NCI-H446 (cell line): ENCODE measurements around the gene ABHD12.

Source experiments
- DNase-seq, 2 experiments: peaks; one replicate each; lab custom pipeline; 2025; lab: John Stamatoyannopoulos, UW

Gene ABHD12

GRCh38 chr20:25306991-25307903, 83.4 kb downstream of the ABHD12 start:
- DNase-seq, result no peak

- no peak for DNase-seq
These were observed 86.5 kb downstream of the ABHD12 start for GRCh38 chr20:25304025-25304549.

DNA sequence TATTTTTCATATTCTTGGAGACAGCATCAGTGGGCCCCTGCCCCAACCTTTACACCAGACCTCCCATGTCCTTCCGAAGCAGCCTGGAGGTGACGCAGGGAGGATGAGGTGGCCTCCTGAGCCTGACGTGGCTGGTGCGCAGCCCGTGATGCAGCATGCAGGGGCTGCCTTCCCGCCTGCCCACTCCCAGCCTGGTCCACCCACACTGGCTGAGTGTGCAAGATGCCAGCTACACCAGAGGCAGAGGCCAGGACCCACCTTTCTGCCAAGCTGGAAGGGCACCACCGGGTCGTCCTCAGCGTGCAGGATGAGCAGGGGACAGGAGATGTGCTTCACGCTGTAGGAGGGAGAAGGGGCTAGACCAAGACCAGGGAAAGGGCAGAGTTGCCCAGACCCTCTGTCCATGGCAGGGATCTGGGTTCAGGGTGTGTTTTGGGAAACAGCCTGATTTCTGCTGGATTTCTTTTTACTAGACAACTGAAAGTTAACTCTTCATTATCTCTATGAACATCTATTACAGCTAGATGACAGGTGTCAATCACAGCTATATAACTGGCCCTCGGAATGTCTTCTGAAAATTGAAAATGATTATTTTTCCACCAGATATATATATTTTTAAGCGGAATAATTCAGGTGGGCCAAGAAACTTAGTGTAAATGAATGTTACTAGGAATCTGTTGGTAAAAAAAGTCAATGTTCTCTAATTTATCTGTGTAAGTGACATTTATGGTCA, 87.2 kb downstream of the ABHD12 start:
- DNase-seq, result no peak

- no peak for DNase-seq
These were observed 88.0 kb downstream of the ABHD12 start for GRCh38 chr20:25302596-25302995.

DNA sequence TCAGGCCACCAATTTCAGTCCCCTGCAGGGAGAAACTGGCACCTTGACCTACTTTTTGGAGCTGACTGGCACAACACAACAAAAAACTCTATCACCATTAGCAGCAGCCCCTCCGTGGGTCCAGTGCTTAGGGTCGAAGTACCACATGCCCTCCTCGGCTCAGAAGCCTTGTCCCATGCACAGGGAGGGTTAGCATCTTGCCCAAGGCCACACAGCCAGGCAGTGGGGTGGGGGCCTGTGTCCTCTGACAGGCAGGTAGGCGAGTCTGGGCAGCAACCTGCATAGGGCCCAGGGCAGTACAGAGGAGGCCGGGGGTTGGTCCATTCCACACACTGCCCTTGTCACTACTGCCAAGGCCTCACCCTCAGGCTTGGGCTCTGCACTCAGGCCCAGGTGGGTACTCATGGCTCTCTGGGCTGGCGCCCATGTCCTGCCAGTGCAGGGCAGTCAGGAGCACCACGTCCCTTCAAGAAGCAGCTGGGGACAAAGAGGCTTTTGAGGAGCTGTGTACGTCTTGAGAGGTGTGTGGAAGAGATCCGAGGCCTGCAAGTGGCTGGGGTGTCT, 89.2 kb downstream of the ABHD12 start:
- no peak for DNase-seq

DNA sequence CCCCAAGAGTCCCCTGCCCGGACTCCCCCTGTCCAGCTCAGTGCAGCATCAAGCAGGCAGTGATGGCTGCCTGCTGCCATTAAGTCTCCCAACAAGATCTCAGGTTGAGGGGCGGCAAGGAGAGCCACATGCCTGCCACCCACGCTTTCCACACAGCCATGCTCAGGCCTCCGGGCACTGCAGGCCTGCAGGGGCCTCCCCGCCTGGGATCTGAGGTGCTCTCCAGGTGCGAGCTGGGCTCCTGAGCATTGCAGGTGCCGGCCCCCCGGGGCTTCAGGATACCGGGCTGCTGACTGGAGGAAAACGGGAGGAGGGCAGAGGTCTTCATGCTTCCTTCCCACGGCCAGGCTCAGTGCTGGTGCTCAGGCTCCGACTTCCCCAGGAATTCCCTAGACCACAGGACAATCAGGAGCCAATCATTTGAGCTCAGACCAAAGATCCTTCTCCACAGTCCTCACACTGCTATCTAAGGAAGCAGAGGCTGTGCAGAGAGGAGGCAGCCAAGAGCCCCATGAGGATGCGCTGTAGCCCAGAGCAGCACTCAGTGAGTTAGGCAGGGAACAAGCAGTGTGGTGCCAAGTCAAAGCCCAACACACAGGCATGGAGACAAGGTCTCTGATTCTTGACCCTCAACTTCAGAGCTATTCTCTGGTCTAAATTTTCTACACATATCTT, 90.0 kb downstream of the ABHD12 start:
- DNase-seq, result no peak

DNA sequence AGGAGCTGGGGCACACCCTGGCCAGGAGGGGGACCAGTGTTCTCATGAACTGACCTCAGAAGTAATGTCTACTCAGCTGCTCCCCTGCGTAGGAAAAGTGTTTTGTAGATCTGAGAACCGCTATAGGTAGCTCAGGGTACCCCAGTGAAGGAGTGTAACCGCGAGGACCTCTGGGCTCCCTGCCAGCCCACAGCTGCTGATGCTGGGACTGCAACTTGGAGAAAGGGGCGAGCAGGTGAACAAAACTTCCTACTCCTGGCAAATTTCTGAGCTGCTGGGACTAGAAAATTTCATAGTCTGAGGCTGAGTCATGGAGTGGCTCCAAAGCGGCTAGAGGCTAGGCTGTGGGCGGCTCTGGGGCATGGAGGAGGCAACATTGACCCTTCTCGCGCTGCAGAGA, 90.8 kb downstream of the ABHD12 start:
- DNase-seq, result no peak

DNA sequence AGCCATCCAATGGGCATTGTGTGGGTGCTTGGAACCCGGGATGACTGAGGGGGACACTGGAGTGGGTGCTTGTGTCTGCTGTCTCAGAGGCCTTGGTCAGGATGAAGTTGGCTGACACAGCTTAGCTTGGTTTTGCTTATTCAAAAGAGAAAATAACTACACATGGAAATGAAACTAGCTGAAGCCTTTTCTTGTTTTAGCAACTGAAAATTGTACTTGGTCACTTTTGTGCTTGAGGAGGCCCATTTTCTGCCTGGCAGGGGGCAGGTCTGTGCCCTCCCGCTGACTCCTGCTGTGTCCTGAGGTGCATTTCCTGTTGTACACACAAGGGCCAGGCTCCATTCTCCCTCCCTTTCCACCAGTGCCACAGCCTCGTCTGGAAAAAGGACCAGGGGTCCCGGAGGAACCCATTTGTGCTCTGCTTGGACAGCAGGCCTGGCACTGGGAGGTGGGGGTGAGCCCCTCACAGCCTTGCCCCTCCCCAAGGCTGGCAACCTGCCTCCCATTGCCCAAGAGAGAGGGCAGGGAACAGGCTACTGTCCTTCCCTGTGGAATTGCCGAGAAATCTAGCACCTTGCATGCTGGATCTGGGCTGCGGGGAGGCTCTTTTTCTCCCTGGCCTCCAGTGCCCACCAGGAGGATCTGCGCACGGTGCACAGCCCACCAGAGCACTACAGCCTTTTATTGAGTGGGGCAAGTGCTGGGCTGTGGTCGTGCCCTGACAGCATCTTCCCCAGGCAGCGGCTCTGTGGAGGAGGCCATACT, 93.3 kb downstream of the ABHD12 start:
- no peak for DNase-seq

DNA sequence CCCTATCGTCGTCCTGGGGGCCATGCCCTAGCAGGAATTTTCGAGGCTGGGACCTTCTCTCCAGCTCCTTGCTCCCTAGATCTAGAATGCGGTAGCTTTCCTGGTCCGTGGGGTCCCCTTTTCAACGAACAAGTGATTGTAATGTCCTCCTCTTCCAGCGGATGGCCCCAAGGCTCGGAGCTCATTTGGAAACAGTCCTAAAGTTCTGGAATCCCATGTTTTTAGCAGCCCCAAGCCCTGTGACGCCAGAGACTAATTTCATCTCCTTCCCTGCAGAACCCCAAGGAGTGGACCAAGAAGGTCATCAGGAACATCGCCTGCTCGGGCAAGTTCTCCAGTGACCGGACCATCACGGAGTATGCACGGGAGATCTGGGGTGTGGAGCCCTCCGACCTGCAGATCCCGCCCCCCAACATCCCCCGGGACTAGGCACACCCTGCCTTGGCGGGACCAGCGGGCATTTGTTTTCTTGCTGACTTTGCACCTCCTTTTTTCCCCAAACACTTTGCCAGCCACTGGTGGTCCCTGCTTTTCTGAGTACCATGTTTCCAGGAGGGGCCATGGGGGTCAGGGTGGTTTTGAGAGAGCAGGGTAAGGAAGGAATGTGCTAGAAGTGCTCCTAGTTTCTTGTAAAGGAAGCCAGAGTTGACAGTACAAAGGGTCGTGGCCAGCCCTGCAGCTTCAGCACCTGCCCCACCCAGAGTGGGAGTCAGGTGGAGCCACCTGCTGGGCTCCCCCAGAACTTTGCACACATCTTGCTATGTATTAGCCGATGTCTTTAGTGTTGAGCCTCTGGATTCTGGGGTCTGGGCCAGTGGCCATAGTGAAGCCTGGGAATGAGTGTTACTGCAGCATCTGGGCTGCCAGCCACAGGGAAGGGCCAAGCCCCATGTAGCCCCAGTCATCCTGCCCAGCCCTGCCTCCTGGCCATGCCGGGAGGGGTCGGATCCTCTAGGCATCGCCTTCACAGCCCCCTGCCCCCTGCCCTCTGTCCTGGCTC, 94.2 kb downstream of the ABHD12 start:
- no peak for DNase-seq

- DNase-seq, result no peak
These were observed 95.1 kb downstream of the ABHD12 start for GRCh38 chr20:25295386-25296093.

DNA sequence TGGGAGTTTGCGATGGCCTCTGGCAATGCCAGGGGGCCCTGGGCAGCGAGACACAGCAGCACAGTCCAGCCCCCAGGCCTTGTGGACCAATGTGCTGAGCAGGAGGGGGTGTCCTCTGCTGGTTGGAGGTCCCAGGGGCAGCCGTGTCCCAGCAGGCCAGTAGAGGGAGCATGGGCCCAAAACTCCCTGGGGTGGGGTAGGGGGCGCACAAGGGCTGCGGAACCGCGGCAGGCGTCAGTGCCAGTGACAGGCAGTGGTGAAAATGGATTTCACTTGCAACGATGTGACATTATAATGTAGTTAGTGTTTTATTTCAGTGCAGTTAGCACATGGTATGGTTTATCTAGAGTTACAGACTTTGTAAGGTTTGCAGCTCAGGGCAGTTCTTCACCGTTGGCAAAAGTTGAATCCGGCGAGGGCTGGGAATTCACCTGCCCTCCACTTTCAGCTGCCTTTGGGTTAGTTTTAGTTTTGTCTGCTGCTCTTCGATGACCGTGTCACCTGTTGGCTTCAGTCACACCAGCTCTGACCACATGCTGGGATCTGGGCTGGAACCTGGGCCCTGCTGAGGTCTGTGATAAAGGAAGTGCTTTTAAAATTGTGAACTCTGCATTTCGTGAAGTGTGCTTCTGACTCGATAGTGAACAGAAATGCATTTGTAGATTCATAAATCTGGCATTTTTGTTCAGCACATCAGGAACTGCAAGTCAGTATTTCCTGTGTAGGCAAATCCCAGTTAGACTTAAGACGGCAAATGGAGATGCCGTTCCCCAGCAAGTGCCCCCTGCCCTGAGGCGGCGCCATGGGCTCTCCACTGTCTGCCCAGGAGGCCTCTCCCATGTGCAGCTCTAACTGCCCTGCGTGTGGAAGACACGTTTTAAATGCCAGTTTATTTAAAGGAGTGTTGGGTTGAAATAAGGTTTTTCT, 95.9 kb downstream of the ABHD12 start:
- no peak for DNase-seq

- DNase-seq, result no peak
These were observed 96.7 kb downstream of the ABHD12 start for GRCh38 chr20:25293910-25294458.

DNA sequence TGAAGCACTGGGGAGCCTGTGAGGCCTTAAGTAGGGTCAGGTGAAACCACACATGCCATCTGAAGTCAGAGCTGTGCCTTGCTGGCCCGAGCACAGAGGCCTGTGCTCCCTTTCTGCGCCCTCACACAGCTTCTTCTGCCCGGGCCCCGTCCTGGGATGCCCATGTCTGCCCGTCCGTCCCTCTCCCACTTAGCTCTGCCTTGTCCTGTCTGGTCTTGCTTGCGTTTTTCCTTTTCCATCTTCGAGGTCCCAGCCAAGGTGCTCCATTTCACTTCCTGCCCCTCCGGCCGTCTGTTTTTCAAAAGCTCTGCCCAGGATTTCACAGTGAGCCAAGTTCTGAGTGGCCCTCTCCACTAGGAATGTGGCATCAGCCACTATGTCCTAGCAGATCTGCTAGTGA, 97.1 kb downstream of the ABHD12 start:
- no peak for DNase-seq

- no peak for DNase-seq
These were observed 98.3 kb downstream of the ABHD12 start for GRCh38 chr20:25292176-25292891.

DNA sequence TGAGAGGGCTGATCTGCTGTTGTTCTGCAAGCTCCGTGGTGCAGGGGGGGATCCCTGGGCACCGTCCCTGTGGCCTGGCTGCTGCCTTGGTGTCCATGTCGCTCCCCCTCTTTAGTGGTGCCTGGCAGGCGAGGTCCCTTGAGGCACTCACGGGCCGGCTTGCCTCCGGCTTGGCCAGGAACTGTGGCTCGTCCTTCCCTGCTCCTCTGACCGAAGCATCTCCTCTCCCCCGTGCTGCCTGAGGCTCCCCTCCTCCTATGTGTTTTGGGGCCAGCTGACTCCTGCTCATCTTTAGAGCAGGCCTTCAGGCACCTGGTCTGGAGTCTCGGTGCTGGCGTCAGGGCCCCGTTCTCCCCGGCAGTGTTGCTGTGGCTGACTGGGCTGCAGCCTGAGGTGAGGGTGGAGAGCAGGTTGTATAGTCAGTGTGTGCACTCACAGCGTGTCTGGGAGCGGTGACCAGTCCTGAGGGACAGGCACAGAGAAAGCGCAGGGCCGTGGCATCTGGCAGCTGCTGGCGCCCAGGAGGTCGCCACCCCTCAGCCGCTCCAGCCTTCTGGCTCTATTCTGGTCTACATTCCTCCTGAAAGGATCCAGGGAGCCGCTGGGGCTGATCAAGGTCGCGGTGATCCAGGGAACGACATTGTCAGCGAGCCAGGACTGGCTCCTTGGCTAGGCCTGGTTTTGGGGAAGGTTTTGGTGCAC, 99.1 kb downstream of the ABHD12 start:
- DNase-seq, result no peak

GRCh38 chr20:25290646-25291431, 99.8 kb downstream of the ABHD12 start:
- no peak for DNase-seq
